GM21825 (cell line): ENCODE results near the gene SLC9A3.
"Not testable (repeated sequence)": the region's sequence is repeated elsewhere in the genome, so short reads cannot be mapped to it uniquely, and the experiment has no call there.

ENCODE experiments used
- ATAC-seq: cut with Tn5 transposase; IDR thresholded peaks from one replicate; pipeline ENCODE4 v1.9.1; 2021; ENCODE audit warnings: mild to moderate bottlenecking, moderate library complexity; ENCODE audit not compliant: unreplicated experiment

The SLC9A3 gene

DNA sequence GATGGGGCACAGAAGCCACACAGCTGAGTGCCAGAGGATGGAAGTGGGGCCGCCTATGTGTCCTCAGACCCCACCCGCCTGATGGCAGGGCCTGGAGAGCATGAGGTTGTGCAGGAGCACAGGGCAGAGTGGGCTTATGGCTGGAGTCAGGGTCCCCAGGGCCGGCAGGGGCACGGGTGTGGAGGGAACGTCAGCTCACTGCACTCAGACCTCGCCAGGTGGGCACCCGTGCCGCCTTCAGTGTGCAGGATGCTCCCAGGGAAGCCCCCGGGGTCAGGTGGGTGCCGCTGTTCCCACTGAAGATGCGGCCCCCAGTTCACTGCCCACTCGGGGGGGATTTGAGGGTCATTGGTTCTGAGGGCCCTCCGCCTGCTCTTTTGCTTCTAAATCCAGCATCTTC, 46.4 kb downstream of the SLC9A3 start:
- no peak for ATAC-seq

DNA sequence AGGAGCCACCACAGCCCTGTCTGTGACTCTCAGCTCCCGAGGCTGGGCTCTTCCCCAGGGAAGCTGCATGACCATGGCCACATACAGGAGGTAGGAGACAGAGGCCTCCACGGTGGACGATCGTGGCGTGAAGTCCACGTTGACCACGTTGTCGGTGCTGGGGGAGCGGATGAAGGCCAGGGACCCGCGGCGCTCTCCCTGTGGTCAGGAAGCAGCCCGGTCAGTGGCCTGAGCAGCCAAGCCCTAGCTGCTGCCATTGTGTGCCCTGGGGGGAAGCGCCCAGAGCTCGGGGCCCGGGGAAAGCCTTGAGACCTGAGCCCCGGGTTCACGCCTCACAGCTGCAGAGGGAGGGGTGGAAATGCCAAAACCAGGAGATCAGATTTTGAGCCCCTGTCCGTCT, 47.0 kb downstream of the SLC9A3 start:
- no peak for ATAC-seq

DNA sequence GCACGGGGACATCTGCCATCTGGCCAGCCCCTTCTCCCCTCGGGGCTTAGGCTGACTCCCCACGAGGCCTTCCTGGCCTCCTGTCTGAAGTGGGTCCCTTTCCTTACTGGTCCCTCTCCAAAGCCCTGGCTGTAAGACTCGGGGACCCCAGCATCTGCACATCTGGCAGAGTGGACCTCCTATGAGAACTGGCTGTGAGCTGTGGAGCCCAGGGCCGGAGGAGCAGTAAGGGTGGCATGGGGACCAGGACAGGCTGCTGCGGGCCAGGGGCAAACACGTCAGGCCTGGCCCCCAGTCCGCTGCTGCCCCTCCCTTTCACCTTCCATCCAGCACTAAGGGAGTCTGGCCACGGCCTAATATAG, 47.5 kb downstream of the SLC9A3 start:
- ATAC-seq: no peak

DNA sequence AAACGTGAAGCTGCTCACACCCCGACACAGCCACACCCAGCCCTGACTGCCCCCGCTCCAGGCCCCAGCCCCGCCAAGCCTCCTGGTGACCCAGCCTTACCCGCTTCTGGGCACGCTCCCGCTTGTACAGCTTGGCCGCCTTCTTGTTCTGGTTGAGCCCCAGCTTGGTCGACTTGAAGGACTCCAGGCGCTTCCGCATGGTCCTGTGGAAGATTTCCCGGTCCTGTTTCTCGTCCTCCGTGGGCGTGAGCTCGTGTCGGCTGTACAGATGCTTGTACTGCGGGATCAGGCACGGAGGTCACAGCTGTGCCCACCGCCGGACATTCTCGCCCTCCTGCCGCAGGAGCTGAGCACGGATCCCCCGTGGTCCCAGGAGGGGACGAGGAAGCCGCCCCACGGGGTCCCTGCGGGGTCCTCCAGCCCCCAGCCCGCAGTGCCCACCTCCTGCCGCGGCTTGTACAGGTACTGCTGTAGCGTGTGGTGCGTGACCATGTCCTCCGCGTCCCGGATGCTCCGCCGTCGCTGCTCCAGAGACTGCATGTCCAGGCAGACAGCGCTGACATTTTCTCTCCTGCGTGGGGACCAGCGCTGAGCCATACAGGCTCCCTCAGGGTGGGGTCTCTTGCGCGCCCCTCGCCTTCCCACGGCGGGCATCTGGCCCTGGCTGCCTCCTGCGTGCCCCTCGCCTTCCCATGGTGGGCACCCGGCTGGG, 48.0 kb downstream of the SLC9A3 start:
- no peak for ATAC-seq

DNA sequence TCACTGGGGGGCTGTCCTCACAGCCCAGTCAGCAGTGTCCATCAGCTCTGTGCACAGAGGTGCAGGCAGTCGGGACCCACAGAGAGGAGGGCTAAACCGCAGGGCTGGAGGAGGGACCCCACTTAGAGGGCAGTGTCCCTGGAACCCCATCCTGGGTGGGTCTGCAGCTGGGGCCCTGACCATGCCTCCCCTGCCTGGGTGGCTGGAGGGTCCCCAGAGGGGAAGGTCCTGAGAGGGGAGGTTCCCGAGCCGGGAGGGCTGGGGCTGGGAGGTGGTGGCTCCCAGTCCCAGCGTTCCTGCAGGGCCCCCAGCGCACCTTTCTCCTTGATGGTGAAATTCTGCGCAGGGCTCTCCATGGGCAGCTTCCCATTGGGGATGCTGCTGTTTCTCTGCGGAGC, 48.5 kb downstream of the SLC9A3 start:
- ATAC-seq: no peak

DNA sequence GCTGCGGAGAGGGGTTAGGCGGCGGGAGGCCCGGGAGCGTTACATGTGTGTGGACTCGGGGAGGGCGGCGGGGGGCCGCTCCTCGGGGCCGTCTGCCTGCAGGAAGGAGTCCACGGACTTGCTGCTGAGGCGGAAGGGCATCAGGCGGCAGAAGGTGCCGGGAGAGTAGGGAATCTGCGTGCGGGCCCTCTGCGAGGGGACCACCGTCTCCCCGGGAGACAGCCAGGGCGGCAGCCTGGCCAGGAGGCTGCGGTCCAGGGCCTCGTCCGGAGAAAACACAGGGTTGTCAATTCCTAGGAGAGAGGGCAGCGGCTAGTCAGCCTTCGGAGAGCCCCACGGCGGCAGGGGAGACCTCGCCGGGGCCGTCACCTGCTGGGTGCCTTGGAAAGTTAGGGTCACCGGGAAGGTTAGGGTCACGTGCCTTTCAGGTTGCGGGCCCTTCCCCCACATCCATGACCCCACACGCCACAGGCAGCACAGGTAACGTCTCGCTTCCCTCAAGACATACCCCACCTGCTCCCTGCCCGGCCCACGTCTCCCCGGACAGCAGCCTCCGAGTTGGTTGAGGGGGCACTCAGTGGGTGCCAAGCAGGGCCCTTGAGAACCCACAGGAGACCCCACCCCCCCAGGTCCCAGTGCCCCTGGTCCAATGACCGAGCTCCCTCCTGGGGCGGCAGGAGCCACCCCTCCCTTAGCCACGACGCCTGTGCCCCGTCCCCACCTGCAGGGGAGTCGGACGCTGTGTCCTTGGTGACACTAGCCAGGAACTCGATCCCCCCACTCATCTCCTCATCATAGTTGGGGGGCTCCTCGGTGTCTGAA, 49.2 kb downstream of the SLC9A3 start:
- no peak for ATAC-seq

DNA sequence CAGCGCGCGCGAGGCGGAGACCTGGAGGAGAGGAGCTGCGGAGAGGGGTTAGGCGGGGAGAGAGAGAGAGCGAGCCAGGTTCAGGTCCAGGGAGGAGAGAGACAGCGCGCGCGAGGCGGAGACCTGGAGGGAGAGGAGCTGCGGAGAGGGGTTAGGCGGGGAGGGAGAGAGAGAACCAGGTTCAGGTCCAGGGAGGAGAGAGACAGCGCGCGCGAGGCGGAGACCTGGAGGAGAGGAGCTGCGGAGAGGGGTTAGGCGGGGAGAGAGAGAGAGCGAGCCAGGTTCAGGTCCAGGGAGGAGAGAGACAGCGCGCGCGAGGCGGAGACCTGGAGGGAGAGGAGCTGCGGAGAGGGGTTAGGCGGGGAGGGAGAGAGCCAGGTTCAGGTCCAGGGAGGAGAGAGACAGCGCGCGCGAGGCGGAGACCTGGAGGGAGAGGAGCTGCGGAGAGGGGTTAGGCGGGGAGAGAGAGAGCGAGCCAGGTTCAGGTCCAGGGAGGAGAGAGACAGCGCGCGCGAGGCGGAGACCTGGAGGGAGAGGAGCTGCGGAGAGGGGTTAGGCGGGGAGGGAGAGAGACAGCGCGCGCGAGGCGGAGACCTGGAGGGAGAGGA, 49.9 kb downstream of the SLC9A3 start:
- not testable (repeated sequence) for ATAC-seq

DNA sequence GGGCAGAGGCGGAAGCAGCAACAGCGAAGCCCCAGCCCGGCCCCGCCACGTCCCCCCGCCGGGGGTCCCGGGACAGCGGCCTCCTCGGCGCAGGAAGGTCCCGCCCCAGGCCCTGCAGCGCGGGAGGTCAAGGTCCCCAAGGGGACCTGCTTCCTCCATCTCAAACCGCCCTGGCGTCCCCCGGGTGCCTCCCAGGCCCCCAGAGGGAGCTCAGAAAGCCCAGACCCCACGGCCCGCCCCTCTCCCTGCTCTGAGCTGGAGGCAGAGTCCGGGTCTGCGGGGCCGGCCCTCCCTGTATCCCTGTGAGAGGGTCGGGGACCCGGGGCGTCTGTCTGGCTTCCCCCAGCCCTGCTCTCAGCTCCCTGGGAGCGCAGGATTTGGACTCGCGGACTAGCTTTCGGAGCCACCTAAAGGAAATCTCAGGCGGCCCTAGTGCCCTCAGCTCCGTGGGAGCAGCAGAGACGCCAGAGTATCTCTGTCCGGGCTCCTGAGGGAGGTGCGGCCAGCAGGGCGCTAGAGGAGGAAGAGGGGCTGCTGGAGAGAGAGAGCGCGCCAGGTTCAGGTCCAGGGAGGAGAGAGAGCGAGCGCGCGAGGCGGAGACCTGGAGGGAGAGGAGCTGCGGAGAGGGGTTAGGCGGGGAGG, 50.6 kb downstream of the SLC9A3 start:
- peak; percentile 19 for ATAC-seq

DNA sequence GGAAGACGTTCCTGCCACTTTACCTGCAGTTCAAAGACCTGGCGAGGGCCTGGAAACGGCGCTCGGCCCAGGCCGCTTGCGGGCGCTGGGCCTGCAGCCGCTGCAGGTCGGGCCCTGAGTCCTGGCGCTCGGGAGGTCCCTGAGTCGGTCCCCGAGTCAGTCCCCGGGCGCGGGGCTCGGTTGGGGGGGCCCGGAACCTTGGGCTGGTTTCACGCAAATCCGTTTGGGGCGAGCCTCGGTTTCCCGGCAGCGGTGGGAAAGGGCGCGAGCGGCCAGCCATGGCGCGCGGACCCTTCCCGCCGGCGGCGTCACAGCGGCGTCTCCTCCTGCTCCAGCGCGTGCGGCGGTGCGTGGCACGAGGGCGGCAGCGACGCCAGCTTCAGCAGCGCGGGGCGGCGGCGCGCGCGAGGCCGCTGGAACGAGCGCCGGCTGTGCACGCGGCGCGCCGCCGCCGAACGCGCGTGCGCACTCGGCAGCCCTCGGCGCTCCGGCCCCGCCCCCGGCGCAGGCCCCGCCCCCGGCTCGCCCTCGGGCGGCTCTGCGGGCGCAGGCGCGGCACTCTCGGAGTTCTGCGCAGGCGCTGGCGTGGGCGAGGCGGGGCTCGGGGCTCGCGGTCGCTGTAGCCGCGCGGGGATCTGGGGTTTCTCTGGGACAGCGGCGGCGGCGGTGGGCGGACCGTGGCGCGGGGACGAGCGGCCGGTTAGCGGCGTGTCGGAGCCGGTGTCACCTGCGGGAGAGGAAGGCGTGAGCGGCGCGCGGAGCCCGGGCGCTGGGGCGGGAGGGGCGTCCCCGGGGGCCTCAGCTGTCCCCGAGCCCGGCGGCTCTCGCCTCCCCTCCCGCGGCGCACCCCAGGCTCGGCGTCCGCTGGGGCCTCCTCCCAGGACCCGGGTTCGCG, 51.3 kb downstream of the SLC9A3 start:
- peak; percentile 66 for ATAC-seq

DNA sequence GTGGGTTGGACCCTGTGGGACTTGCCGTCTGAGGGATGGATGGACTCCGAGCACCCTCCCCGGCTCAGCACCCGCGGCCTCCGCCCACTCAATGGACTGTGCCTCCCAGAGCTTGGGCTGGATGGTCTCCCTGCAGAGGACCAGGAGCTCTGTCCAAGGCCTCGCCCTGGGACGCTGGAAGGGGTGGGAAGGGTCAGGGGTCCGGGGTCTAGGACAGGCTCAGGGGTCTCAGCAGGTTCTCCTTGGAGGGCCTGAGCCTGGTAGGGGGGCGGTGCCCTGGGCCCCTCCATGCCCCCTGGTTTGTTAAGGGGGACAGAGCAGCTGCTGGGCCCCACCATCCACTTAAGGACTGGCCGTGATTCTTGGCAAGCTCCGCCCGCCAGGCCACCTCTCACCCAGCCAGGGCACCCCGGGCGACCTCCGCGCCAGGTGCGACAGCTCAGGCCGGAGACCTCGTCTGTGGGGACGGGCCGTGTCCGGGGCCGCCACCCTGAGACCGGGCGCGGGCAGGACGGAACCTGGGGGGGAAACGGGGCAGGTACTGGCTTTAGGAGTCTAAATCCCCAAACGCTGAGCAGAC, 52.1 kb downstream of the SLC9A3 start:
- peak; percentile 14 for ATAC-seq

DNA sequence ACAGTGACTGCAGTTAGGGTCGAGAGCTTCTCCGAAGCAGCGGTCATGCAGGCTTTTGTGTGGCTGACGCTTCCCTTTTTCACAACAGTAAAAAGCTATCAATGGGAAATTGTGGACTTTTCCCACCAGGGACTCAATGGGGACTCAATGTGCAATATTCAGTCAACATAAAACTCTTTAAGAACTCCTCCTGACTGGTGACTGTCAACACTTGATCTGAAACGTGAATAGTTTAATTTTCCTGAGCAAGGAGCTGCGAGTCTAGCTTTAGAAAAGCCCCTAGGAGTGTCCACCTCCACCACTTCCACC, 52.5 kb downstream of the SLC9A3 start:
- no peak for ATAC-seq

DNA sequence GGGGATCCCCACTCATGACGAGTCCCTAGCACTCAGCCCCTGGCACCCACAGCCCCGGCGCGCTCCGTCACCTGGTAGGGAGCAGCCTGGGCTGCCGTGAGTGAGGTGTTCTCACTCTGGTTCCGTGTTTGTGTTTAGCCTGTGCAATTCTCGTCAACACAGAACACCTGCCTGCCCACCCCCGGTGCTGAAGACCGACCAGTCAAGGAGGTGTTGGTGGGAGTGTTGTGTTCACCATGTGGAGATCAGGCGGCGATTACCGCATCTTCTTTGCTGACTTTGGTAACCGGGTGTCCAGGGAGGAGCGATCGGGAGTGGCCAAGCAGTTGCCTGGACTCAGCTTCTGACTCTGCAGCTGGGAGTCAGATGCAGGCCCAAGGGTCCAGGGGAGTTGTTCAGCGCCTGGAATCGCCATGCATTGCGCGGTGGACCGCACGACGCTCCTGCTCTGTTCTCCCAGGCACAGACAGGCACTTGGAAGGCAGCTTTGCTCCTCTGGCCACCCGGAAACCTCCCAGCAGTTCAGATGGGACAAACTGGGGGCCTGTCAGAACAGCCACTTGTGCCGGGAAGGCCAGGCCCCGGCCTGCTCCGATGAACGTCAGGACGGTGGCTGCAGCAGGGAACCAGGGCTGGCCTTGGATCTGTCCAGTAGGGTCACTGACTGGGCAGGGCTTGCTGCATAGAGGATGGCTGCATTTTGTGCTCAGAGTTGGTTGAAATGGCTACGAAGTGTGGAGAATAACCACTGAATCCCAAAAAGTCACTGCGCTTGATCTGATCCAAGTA, 53.1 kb downstream of the SLC9A3 start:
- no peak for ATAC-seq

DNA sequence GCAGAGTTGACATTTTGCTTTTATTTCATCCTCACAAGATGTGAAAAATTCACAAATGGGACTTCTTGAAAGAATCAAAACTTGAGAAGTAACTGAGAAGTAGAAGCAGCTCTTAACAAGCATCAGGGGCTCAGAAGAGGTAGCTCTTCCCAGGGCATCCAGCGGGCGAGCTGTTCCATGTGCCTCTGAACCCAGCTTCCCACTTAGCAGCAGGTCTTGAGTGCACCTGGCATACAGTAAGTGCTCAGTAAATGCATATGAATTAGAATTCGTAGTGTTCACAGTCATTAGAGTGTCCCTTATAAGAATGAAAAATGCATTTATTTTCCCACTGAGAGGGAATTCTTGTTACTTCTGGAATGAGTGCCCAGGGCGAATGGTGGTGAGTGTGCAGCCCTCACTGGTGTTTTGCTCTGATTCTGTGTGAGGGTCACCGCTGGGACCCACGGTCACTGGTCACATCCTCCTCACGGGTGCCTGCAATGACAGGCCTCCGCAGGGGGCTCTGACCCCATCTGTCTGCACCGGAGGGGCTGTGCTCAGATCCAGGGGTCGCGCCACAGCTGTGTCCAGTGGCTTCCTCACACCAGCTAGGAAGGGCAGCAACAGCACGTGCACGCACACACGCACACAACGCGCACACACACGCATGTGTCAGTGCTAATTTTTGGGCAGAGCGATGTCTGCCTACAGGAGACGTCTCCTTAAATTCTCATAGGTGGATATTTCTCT, 54.3 kb downstream of the SLC9A3 start:
- no peak for ATAC-seq

DNA sequence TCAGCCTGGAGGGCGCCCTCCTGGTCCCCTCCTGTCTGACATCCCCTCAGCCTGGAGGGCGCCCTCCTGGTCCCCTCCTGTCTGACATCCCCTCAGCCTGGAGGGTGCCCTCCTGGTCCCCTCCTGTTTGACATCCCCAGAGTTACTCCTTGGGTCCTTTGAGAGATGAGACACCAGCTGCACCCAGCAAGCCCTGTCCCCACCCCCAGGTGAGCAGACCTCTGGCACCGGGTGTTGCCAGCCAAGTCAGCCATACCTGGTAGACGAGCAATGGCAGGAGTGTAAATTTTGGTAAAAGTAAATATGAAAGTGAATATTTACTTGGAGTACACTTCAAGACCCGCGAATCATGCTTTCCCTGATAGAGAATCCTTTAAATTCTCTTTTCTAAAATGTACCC, 55.8 kb downstream of the SLC9A3 start:
- ATAC-seq: no peak

DNA sequence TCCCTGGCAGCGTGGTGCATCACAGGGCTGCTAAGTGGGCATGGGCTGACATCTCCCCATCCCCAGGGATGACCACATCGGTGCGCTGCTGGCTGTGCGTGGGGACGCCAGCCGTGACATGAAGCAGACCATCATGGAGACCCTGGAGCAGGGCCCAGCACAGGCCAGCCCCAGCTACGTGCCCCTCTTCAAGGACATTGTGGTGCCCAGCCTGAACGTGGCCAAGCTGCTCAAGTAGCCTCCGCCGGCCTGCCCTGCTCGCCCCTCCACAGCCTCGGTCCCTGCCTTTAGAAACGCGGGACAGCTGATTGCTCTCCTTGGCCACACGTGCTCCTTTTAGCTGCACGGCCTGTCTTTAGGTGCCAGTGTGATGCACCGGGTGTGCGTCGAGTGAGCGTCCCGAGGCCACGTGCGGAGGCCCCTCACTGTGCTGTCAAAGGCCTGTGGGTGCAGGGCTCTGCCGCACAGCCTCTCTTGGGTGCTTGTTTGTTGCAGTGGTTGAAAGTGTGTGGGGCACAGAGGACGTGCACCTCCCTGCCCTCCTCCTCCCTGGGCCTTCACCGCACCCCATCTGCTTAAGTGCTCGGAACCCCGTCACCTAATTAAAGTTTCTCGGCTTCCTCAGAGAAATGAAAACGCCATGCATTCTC, 57.5 kb downstream of the SLC9A3 start:
- ATAC-seq: no peak

DNA sequence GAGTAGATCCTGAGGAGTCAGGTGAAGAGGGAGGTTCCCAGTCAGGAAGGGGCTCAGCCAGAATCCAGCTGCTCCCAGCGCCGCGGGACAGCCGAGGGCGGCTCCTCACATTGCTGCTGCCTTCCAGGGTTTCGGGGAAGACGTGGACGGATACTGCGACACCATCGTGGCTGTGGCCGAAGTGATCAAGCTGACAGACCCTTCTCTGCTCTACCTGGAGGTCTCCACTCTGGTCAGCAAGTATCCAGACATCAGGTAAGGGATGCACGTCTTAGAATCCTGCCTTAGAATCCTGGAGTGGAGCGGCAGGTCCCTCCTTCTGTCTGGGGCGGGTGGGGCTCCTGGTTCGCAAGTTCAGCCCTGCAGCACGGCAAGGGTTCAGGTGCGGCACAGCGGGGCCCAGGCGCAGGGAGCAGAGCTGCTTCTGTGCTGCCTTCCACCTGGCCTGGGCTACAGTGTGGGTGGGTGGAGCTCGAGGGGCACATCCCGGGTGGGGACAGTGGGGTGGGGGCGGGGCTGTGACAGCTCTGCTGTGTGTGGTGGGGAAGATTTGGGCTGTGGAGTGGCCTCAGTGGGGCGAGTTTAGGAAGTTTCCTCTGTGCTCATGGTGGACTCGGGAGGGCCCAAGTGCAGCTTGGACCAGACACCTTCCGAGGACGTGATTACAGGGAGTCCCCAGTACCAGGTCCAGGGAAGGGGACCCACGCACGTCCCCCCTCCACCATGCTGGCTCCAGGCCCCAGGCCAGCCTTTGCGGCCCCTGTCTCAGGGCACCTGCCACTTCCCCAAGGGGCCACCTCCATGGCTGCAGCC, 58.5 kb downstream of the SLC9A3 start:
- no peak for ATAC-seq

DNA sequence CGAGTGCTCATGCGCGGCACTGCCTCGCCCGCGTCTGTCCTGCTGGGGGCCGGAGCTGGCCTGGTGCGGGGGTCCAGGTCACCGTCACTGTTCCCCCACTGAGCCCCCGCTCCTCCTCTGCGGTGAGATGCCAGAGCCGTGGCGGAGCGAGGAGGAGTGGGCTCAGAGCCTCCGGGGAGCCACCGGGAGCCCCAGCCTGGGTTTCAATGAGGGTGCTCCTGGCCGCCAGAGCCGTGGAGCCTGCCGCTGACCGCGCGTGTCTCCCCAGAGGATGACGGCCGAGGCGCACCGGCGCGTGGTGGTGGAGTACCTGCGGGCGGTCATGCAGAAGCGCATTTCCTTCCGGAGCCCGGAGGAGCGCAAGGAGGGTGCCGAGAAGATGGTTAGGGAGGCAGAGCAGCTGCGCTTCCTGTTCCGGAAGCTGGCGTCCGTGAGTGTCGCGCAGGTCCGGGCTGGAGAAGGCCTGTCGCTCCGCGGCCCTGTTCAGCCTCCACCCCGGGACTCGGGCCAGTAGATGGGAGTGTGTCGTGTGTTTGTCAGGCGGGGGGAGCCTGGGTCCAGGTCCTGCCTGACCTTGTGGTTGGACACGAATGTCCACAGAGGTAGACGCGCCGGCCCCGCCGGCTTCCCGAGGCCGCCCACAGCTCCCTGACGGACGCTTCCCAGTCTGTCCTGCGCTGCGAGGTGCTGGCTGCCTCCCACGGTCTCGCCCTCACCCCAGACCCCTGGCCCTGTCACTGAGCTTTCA, 59.2 kb downstream of the SLC9A3 start:
- no peak for ATAC-seq
